ENCODE results near the gene PACS1. TPM values are rescaled to one million over a fixed set of nuclear protein-coding genes. Genes with fewer than 3 reads are reported as not detected.
"Not testable (repeated sequence)": the region's sequence is repeated elsewhere in the genome, so short reads cannot be mapped to it uniquely, and the experiment has no call there.

Gene PACS1
- total RNA-seq, 3 donors from 2014 or later: 14.4 to 44.9 (median 18.9) TPM

GRCh38 chr11:66073669-66074068 is 3.6 kb downstream of the PACS1 start:
- no peaks in the 10 kb centered on the region for H3K4me1 ChIP-seq (ENCODE audit: low read depth)
- ATAC-seq: no peak
- H3K9me3 ChIP-seq: no peaks in the 10 kb centered on the region
- no peak overlapping the region for H3K4me3 ChIP-seq
- no peak for DNase-seq
- intact Hi-C loops (cut with DNase I, micrococcal nuclease): no loop called here
- no peaks in the 10 kb centered on the region for H3K36me3 ChIP-seq (ENCODE audit: low read depth)
- TF ChIP-seq CTCF (IDR thresholded peaks at IDR 0.05): no peak

GRCh38 chr11:66075273-66075672 is 5.2 kb downstream of the PACS1 start:
- H3K4me1 ChIP-seq (ENCODE audit: low read depth): peaks cover 9% of the 10 kb centered on the region
- DNase-seq (no peak), ATAC-seq (no peak)
- intact Hi-C loops (cut with DNase I, micrococcal nuclease): no loop called here
- no peak for TF ChIP-seq CTCF (IDR thresholded peaks at IDR 0.05)
- no peak overlapping the region for H3K4me3 ChIP-seq
- H3K9me3 ChIP-seq: no peaks in the 10 kb centered on the region
- no peaks in the 10 kb centered on the region for H3K36me3 ChIP-seq (ENCODE audit: low read depth)

GRCh38 chr11:66076561-66076960 is 6.5 kb downstream of the PACS1 start:
- DNase-seq (no peak), ATAC-seq (no peak)
- no peaks in the 10 kb centered on the region for H3K9me3 ChIP-seq
- H3K4me1 ChIP-seq (ENCODE audit: low read depth): peaks cover 21% of the 10 kb centered on the region
- H3K4me3 ChIP-seq: no peak overlapping the region
- TF ChIP-seq CTCF (IDR thresholded peaks at IDR 0.05): no peak
- intact Hi-C loops (cut with DNase I, micrococcal nuclease): no loop called here
- no peaks in the 10 kb centered on the region for H3K36me3 ChIP-seq (ENCODE audit: low read depth)

- Histone ChIP-seq H3K4me1 (ENCODE audit: low read depth) (peaks cover 24% of the 10 kb centered on the region), H3K4me3 (no peak overlapping the region), H3K9me3 (no peaks in the 10 kb centered on the region), H3K36me3 (ENCODE audit: low read depth) (no peaks in the 10 kb centered on the region)
- DNase-seq (no peak), ATAC-seq (no peak)
- intact Hi-C loops (cut with DNase I, micrococcal nuclease): no loop called here
- no peak for TF ChIP-seq CTCF (IDR thresholded peaks at IDR 0.05)
These were observed 7.9 kb downstream of the PACS1 start for GRCh38 chr11:66077927-66078326.

GRCh38 chr11:66078949-66079348 is 8.9 kb downstream of the PACS1 start:
- ATAC-seq; DNase-seq; H3K36me3 ChIP-seq (ENCODE audit: low read depth); intact Hi-C loops (cut with DNase I, micrococcal nuclease); H3K9me3 ChIP-seq; H3K4me3 ChIP-seq: not testable (repeated sequence)
- H3K4me1 ChIP-seq (ENCODE audit: low read depth): peaks cover 24% of the 10 kb centered on the region

GRCh38 chr11:66080055-66080817 is 10.2 kb downstream of the PACS1 start:
- Histone ChIP-seq H3K36me3 (ENCODE audit: low read depth) (no peaks in the 10 kb centered on the region), H3K9me3 (no peaks in the 10 kb centered on the region), H3K4me1 (ENCODE audit: low read depth) (peaks cover 24% of the 10 kb centered on the region), H3K4me3 (no peak overlapping the region)
- DNase-seq (peak in 1 of 3 donors; percentile 62), ATAC-seq (peak; percentile 73)
- intact Hi-C loops (cut with DNase I, micrococcal nuclease): no loop called here
- no peak for TF ChIP-seq CTCF (IDR thresholded peaks at IDR 0.05)

Measured in mucosa of descending colon (tissue), 3 donors.